Myocyte (in vitro differentiated cells): ENCODE data around the gene GNGT1. TPM values are rescaled to one million over a fixed set of nuclear protein-coding genes. Genes with fewer than 3 reads are reported as not detected.
A peak's percentile ranks its signal among the peaks of the same experiment; 100 is the strongest.
"Not testable (repeated sequence)": the region's sequence is repeated elsewhere in the genome, so short reads cannot be mapped to it uniquely, and the experiment has no call there.

ENCODE experiments used
- DNase-seq: peaks from one replicate; pipeline ENCODE4 v3.0.0-alpha.2; 2012; ENCODE audit warnings: low read depth
- total RNA-seq: library from RNA; depleted of rRNA; stranded (reverse); fragments of >200 nt; gene quantifications from 2 replicates; pipeline ENCODE4 v1.2.3, GENCODE V29; 2014

Gene GNGT1
- total RNA-seq, 1 donor from 2014 or later: not detected

DNA sequence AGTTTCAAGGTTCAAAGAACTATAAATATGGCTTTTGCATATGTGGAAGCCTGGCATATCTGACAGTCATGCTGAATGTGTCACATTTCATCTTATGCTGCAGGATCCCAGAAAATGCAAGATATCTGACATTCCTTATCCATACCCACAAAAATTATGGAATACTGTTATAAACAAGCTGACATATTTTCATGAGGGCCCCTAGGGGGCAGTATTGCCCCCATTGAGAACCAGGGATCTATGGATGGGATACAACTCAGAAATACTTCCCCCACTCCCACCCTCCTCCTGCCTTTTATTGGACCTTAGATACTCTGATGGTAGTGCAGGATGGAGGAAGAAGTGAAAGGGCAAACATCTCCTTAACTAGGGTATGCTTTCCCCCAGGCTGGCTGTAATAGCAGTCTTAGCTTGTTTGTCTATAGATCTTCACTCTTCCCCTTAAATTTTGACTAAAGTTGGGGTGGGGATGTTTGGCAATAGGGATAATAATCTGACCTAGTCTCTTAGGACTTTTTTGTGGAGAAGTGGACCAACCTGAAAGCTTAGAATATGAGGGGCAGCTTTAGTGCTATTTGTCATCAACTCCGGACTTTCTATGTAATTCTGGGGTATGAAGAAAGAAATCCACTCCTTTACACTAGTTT lies 3.5 kb upstream of the GNGT1 start:
- DNase-seq: peak; percentile 68

DNA sequence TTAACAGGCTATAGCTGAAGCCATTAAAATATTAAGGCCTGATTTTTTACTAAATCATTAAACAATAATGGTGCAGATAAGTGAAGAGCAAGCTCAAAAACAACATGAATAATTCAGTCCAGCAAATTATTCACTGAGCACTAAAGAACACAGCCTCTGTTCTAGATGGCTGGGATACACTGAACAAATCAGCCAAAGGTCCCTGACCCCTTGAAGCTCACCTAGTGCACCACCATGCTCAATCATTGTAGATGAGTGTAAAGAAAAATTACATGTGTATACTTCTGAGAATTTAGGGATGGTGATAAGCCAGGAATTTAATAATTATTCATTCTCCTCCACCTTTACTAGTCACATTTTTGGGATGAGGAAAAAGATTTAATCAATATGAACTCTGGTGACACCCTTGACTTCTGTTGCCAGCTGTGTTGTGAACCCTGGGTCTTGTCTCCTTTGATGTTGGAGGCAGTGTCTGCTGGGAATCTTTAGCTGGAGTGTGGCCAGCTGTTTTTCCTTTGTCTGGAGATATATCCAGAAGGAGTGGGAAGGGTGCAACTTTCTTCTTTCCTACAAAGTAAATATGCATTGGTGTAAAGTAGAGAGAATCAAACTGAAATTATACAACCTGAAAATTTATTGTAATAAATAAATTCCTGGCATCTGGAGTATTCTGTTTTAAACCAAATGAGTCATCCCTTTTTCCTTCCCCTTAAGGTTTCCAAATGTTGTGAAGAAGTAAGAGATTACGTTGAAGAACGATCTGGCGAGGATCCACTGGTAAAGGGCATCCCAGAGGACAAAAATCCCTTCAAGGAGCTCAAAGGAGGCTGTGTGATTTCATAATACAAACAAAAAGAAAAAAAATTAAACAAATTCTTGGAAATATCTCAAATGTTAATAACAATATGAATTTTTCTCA lies 4.0 kb downstream of the GNGT1 start:
- peak; percentile 63 for DNase-seq

DNA sequence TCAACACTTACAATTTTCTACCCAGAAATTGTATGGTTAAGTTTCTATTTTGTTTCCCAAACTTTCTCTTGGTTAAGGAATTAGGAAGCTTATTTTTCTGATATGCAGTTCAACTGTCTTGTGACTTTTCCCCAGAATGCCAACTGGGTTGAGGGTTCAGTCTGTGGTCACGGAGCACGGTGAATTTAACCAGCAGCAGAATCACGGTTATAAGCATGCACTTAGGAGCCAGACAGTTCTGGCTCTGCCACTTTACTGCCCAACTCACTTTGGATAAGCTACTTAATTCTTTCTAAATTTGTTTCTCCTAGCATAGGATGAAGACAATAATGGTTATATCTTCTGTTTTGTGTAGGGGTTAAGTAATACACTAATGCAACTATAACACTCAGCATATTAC lies 4.9 kb downstream of the GNGT1 start:
- not testable (repeated sequence) for DNase-seq

DNA sequence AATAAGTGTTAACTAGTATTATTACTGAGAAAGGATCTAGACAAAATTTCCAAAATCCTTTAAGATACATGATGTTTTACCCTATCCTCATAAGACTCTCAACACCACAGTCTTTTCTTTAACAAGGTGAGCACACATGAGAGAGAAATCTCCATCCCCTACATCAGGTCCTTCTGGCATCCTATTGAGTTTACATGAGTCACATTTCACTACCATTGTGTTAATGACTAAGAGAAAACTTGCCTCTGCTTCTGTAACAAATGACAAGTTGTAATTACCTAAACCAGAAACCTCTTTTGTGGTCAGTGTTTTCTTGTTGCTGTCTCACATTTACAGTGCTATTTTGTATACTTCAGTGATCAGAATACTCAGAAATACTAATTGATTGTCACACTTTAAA lies 5.3 kb downstream of the GNGT1 start:
- DNase-seq: not testable (repeated sequence)

DNA sequence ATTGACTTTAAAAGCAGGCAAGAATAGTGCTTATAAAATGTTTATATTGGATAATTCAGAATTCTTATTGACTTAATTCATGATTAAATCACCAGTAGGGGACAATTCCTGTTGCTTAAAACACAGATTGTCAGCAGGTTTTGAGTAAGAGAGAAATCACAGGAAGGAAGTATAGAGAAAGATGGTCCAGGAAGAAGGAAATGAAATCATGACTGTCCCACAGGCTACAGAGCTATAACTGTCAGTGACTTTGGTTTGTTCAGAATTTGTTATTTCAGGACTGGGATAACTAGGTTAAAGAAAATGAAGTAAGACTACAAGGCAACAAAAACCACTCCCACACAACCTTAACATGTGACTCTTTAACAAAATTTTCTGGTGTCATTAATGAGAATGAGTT lies 6.8 kb downstream of the GNGT1 start:
- DNase-seq: no peak

DNA sequence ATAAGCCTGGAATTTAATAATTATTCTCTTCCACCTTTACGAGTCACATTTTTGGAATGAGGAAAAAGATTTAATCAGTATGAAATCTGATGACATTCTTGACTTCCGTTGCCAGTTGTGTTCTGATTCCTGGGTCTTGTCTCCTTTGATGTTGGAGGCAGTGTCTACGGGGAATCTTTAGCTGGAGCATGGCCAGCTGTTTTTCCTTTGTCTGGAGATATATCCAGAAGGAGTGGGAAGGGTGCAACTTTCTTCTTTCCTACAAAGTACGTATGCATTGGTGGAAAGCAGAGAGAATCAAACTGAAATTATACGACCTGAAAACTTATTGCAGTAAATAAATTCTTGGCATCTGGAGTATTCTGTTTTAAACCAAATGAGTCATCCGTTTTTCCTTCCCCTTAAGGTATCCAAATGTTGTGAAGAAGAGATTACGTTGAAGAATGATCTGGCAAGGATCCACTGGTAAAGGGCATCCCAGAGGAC lies 8.3 kb downstream of the GNGT1 start:
- peak; percentile 43 for DNase-seq

DNA sequence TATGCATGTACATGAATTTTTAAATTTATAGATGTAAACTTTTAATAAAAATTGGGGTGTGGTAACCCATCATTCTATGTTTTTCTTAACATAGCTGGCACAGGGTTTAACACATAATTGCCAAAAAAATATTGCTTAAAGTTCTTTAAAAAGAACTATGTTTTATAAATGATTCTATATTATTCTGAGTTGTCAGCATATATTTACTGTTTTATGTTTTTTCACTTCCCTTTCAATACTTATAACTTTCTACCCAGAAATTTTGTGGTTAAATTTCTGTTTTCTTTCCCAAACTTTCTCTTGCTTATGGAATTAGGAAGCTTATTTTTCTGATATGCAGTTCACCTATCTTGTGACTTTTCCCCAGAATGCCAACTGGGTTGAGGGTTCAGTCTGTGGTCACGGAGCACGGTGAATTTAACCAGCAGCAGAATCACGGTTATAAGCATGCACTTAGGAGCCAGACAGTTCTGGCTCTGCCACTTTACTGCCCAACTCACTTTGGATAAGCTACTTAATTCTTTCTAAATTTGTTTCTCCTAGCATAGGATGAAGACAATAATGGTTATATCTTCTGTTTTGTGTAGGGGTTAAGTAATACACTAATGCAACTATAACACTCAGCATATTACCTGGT lies 9.0 kb downstream of the GNGT1 start:
- not testable (repeated sequence) for DNase-seq

DNA sequence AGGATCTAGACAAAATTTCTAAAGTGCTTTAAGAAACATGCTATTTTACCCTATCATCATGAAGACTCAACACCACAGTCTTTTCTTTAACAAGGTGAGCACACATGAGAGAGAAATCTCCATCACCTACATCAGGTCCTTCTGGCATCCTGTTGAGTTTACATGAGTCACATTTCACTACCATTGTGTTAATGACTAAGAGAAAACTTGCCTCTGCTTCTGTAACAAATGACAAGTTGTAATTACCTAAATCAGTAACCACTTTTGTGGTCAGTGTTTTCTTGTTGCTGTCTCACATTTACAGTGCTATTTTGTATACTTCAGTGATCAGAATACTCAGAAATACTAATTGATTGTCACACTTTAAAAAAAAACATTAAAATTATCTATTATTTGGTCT lies 9.5 kb downstream of the GNGT1 start:
- DNase-seq: not testable (repeated sequence)

DNA sequence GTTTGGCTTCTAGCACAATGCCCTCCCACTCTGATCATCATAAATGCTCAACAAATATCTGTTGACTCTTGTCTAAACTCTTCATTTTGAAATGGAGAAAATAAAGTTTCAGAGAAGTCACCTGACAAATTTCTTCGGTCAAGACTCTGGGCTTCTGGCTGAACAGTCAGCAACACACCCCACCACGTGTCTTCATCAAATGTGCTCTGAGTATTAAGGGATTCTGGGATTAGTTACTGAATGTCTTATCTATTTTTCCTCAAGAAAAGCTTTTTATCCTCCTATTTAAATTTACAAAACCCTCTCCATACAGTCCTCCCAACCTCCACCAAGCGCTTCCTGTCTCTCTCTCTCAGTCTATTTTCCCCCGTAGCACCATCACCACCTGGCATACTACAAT lies 9.9 kb downstream of the GNGT1 start:
- not testable (repeated sequence) for DNase-seq

DNA sequence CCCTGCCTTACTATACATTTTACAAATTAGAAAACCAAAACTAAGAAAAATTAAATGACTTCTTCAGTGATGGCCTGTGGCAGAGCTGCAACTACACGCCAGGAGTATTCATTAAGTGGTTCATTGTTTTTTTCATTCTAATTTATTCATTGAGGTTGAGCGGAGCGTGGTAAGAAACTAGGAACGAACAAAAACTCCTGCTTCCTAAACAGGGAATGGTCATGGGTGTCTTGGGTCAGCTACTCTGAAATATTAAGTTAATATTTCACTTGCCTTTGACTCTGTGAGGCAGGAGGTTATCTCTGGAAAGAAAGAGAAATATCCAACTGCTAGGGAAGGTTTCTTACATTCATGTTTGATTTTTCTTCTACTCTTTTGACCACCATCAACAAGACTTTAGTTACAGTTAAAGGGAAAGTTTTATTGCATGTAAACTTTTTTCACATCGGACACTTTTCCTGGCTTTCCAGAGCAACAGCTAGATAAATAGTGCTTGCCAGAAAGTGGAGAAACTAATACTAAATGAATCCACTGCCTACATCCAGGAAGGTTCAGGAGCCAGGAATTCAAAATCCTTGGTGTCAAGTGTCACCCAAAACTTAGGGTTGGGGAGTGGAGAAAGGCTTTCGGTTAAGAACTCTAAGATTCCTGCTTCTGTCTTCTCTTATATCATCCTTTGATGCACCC lies 14.3 kb downstream of the GNGT1 start:
- peak; percentile 54 for DNase-seq

DNA sequence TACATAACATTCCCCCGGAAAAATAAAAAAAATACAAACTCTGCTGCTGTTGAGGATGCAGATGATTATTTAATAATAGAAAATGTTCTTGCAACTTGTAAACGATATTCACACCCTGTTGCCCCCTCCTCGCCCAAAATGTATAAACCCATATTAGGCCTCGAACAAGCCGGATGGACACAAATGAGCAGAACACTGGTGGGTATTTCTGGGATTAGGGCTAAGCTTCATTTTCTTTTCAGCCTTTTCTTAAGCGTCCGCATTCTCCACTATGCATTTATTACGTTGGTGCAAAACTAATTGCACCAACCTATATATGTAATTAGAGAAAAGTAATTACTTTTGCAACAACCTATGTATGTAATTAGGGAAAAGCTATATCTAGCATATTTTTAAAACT lies 14.8 kb downstream of the GNGT1 start:
- no peak for DNase-seq

DNA sequence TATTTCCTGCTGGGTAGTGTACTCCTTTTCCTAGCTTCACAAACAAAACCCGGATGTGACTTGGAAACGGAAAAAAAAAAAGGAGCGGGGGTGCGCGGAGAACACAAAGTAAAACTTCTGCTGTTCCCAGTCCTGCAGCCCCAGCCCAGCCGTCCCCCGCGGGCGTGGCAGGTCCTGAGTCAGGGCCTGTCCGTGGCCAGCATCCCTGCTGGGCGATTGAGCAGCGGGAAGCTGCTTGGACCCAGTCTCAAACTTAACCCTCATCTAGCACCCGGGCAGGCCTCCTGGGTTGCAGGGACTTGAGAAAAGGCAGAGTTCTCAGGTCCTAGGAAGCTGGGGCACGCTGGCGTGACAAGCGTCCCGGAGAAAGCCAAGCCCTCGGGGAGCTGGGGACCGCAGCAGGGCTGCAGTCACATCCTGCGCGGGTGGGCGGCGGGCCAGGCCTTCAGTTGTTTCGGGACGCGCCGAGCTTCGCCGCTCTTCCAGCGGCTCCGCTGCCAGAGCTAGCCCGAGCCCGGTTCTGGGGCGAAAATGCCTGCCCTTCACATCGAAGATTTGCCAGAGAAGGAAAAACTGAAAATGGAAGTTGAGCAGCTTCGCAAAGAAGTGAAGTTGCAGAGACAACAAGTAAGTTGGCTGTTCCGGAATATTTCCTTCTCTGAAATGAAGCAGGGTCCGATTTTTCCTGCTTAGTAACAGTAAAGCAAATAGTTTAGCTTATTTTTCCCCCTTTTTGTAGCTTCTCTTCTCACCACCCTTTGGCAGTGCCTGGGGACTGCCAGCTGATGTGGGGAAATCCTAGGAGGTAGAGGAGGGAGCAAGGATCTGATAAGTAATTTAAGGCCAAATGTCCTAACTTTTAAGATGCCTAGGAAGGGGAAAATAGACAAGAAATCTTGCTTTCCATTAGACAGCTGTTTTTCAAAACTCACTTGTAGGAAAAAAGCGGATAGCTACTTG lies 15.5 kb downstream of the GNGT1 start, which contains the start of gene GNG11:
GNG11 (plus strand) TSS at position 129 of the 960 bp plus-strand sequence; CDS start at position 532, 403 bp downstream.
- peak; percentile 94 for DNase-seq

DNA sequence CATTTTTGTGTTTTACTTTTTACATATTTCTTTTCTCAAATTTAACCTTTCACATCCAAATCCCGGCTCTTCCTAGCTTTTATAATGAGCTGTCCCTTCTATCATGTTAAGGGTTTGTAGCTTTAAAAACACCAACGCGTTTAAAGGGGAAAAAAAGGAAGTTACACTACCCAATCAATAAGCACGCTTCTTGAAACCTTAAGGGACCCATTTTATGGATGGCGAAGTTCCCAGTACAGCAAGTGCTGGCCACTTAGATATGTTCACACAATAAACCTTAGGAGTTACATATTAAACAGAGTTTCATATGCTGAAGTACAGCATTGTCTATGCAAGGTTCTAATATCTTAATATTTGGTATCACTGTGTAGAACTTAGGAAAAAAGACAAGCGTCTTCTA lies 16.9 kb downstream of the GNGT1 start:
- peak; percentile 40 for DNase-seq

DNA sequence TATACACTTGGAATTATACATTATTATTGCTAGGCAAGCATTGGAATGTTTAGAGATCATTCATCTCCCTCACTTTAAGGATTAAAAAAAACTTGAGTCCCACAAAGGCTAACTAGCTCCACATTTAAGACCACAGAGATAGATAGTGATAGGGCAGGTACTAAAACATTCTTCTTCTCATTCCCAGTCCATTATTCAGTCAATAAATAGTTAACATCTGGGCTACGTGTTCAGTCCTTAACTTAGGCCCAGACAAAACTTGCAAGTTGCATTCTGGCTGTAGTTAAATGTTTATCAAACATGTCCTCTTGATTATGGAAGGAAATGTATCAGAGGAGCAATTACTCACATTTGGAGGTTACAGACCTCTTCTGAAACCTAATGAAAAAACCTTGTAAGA lies 17.6 kb downstream of the GNGT1 start:
- DNase-seq: peak; percentile 20

DNA sequence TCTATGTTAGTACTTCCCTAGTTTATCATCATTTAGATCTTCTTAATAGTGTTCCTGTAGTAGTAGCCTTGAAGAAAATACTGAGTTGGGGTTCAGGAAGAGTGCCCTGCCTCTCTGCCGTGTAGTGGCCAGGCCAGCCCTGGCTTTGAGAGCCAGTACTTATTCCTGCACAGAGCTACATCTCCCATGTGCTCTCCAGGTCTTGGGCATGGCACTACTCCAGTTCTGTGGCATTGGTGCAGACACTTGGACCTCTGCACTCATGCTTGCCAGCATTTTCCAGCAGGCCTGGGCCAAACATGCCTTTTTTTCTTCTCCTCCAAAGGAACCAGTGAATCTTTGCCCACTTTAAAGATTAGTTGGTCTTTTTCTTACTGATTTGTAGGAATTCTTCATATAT lies 20.4 kb downstream of the GNGT1 start:
- peak; percentile 36 for DNase-seq

DNA sequence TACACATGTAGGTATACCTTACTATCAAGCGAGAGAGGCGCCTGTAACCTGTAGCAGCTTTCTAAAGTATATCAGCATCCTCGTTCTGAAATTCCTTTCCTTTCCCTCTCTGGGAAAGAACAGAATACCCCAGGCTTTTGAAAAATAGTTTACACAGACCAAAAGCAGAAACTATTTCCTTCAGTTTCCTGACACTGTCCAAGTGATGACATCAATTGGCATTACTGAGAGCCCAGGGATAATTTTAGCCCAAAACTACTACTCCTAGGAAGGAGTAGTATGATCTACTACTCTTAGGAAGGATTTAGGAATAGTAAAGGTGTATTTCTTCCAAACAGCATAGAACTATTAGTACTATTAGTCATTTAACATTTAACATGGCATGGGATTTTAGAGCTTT lies 21.2 kb downstream of the GNGT1 start:
- no peak for DNase-seq

DNA sequence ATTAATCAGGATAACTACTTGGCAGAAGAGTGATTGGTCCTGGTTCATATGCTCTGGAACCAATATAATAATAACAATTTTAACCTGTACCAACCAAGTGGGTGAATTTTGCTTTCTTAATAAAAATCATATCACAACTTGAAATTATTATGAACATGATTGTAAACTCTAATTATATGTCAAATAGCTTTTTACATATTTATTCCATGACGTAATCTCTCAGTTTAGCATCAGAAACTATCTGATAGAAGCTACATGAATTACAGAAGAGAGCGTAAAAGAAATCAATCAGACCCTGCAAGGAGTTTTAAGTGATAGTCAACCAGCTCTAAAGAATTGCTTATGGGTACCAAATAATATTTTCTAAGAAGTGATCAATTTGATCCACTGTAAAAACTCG lies 25.3 kb downstream of the GNGT1 start:
- DNase-seq: no peak

DNA sequence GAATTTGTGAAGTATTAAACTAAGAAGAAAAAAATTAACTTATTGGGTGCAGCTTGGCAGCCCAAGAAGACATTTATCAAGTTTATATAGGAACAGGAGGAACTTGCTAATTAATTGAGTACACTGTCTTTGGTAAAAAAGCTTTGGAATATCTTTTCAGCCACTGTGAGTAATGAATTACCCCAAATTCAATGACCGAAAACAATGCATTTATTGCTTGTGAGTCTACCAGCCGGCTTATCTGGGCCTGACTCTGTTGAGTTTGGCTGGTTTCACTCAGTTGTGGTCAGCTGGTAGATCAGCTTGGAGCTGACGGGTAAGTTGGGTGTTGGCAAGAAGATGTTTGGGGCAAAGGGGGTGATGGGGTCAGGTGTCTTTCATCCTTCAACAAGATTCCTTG lies 26.8 kb downstream of the GNGT1 start:
- DNase-seq: no peak

DNA sequence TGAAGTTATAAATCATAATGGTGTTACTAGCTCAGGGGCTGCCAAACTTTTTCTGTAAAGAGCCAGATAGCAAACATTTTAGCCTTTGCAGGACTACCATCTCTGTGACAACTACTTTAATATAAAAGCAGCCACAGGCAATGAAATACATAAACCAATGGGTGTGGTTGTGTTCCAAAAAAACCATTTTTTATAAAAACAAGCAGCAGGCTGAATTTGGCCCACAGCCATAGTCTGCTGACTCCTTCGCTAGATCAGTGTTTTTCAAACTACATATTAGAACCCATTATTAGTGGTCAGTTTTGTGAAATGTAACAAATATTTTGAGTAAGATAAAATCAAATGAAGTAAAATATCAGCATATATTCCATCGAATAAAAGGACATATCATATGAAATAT lies 28.7 kb downstream of the GNGT1 start:
- DNase-seq: no peak

DNA sequence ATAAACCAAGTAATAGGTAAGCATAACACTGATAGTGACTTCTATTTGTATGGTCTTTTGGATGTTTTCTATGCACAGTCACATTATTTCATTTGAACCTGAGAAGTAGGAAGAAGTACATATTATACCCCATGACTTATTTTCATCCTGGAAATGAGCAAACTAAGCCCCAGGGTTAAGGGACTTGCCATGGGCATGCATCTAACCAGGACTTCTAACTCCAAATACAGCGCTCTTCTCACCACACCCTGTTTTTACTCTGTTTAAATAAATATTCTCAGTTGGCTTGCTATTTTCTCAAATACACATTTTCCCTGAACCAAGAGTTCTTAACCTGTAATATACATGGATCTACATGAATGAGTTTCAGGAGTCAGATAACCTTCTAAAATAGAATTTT lies 31.5 kb downstream of the GNGT1 start:
- no peak for DNase-seq
